Mammary epithelial cell (primary cell): ENCODE data around the gene MACROD1.

ENCODE experiments used
- EZH2 ChIP-seq: IDR thresholded peaks from 2 replicates; pipeline ENCODE4 v1.6.1; 2012; ENCODE audit warnings: low read length, inconsistent platforms, borderline replicate concordance
- TF ChIP-seq, protein P1 (sequence below), 2 donors: IDR thresholded peaks in 1 of 2; conservative IDR thresholded peaks in 1 of 2; 2 replicates each; pipeline ENCODE4 v1.5.1; 2011 to 2012; ENCODE audit warnings: inconsistent platforms in 2 of 2, low read length in 2 of 2, mild to moderate bottlenecking in 2 of 2, control low read depth in 1 of 2, low read depth in 1 of 2; ENCODE audit not compliant: insufficient read depth in 1 of 2; ENCODE audit errors: extremely low read depth in 1 of 2

DNA sequence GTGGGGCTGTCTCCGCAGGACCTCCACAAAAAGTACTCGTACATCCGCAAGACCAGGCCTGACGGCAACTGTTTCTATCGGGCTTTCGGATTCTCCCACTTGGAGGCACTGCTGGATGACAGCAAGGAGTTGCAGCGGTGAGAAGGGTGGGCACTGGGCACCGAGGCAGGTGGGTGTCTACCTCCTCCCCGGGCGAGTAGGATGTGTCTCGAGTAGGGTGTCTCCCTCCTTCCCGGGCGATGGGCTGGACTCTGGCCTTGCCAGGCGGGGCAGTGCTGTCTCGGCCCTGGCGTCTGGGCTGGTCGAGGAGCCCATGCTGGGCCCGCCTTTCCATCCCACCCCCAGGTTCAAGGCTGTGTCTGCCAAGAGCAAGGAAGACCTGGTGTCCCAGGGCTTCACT, 169.4 kb downstream of the MACROD1 start:
- TF ChIP-seq, protein P1, sequence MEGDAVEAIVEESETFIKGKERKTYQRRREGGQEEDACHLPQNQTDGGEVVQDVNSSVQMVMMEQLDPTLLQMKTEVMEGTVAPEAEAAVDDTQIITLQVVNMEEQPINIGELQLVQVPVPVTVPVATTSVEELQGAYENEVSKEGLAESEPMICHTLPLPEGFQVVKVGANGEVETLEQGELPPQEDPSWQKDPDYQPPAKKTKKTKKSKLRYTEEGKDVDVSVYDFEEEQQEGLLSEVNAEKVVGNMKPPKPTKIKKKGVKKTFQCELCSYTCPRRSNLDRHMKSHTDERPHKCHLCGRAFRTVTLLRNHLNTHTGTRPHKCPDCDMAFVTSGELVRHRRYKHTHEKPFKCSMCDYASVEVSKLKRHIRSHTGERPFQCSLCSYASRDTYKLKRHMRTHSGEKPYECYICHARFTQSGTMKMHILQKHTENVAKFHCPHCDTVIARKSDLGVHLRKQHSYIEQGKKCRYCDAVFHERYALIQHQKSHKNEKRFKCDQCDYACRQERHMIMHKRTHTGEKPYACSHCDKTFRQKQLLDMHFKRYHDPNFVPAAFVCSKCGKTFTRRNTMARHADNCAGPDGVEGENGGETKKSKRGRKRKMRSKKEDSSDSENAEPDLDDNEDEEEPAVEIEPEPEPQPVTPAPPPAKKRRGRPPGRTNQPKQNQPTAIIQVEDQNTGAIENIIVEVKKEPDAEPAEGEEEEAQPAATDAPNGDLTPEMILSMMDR (conservative IDR thresholded peaks at IDR 0.05 in 1 of 2, IDR thresholded peaks at IDR 0.05 in 1 of 2; ENCODE audit: extremely low read depth in 1 of 2, insufficient read depth in 1 of 2, low read depth in 1 of 2, low read length in 2 of 2): no peak
- no peak for TF ChIP-seq EZH2
